Stomach (tissue), 9 donors: ENCODE measurements around the gene TMEM158. TPM values are rescaled to one million over a fixed set of nuclear protein-coding genes. Genes with fewer than 3 reads are reported as not detected.

Experiments
- DNase-seq, 2 donors: peaks; one replicate each; pipeline versions ENCODE4 v3.0.0 to v3.0.0-alpha.2; 2013 to 2019
- H3K27ac ChIP-seq, 5 donors: fragments of 200-600 bp in 4 of 5; sonication (generic) in 4 of 5; one replicate each; pipeline ENCODE4 v1.5.1; 2013 to 2019; ENCODE audit warnings: mild to moderate bottlenecking in 1 of 5, moderate library complexity in 1 of 5
- H3K27me3 ChIP-seq, 3 donors: fragments of 200-600 bp; sonication (generic); one replicate each; pipeline ENCODE4 v1.5.1; 2017 to 2019; ENCODE audit warnings: mixed run types in 1 of 3
- H3K36me3 ChIP-seq, 4 donors: fragments of 200-600 bp; sonication (generic); 1 replicate in 3 of 4; 2 replicates in 1 of 4; pipeline ENCODE4 v1.5.1; 2016 to 2019
- H3K4me1 ChIP-seq, 4 donors: fragments of 200-600 bp; sonication (generic); one replicate each; pipeline ENCODE4 v1.5.1; 2016 to 2019
- H3K4me3 ChIP-seq, 4 donors: fragments of 200-600 bp; sonication (generic) in 3 of 4; one replicate each; pipeline ENCODE4 v1.5.1; 2016 to 2019; ENCODE audit warnings: mild to moderate bottlenecking in 1 of 4
- H3K9me3 ChIP-seq, 4 donors: fragments of 200-600 bp; sonication (generic); one replicate each; pipeline ENCODE4 v1.5.1; 2016 to 2019
- CTCF ChIP-seq, 7 experiments: fragments of 450-650 bp in 4 of 7; fragments of 200-600 bp in 3 of 7; sonication (generic) in 3 of 7; IDR thresholded peaks; one replicate each; pipeline ENCODE4 v1.5.1; 2016 to 2019; ENCODE audit warnings: antibody characterized with exemption in 7 of 7, control low read depth in 2 of 7, mild to moderate bottlenecking in 1 of 7
- EP300 ChIP-seq: sonication (generic); formaldehyde crosslinking; IDR thresholded peaks from one replicate; pipeline ENCODE4 v1.6.1; 2017; ENCODE audit warnings: antibody characterized with exemption
- POLR2A ChIP-seq, 4 donors: fragments of 450-650 bp; IDR thresholded peaks; one replicate each; pipeline ENCODE4 v1.6.1; 2016; ENCODE audit warnings: antibody characterized with exemption in 4 of 4, control low read depth in 2 of 4, mild to moderate bottlenecking in 1 of 4, moderate library complexity in 1 of 4
- POLR2AphosphoS5 ChIP-seq, 3 donors: sonication (generic); formaldehyde crosslinking; IDR thresholded peaks; one replicate each; pipeline ENCODE4 v1.6.1; 2016; ENCODE audit warnings: antibody characterized with exemption in 3 of 3
- WGBS, 5 donors: extraction: QIAGEN DNeasy Blood & Tissue Kit in 3 of 5; methylation state at CpG; one replicate each; pipeline versions ENCODE4 v1.1.5 to v1.1.7; 2013 to 2018; 5-methylcytosine and 5-hydroxymethylcytosine counted together
- intact Hi-C: fragments of 100-400 bp; cut with DNase I; formaldehyde crosslinking; loops from one replicate; pipeline ENCODE4 v1.15.1; 2023; ENCODE audit warnings: low total_unique reads
- polyA plus RNA-seq, 3 donors: library from polyadenylated mRNA; stranded (reverse); fragments of 200-250 nt; gene quantifications; one replicate each; pipeline ENCODE4 v1.2.3, GENCODE V29; 2013
- total RNA-seq, 5 donors: library from RNA; depleted of rRNA; stranded (reverse); fragments of >200 nt; gene quantifications; one replicate each; pipeline versions ENCODE4 v1.1.0 to v1.2.3, GENCODE V29; 2014 to 2016
- donor health status: healthy with polysubstance abuse.
- donor health status: Bipolar disorder and iron deficiency.
- donor health status: healthy.

TMEM158 gene
- total and polyA plus RNA-seq, 8 donors: 0.46 to 5.5 (median 2.0) TPM; not detected in 2

GRCh38 chr3:45225465-45226205 is 452 bp downstream of the TMEM158 start:
- Histone ChIP-seq H3K27me3 (peaks cover 0 to 75% (median 18%) of the 10 kb centered on the region in 3 donors), H3K9me3 (no peaks in the 10 kb centered on the region), H3K4me1 (peaks cover 13 to 23% (median 18%) of the 10 kb centered on the region in 4 donors), H3K36me3 (no peaks in the 10 kb centered on the region), H3K27ac (peak overlapping the region in 2 of 5 donors; percentile 51 to 59), H3K4me3 (peak overlapping the region; percentile 52 to 82 (median 58))
- intact Hi-C loops: no loop called here
- TF ChIP-seq CTCF (IDR thresholded peaks at IDR 0.05) (no peak), POLR2AphosphoS5 (IDR thresholded peaks at IDR 0.05) (no peak), EP300 (no peak), POLR2A (IDR thresholded peaks at IDR 0.05) (no peak)
- 0 to 1% (median 1%) methylated on average over 26 to 131 of the region's 131 CpGs for WGBS, 5 donors
- peak in 1 of 2 donors; percentile 65 for DNase-seq

GRCh38 chr3:45224824-45225464 is 1.1 kb downstream of the TMEM158 start:
- H3K4me1 ChIP-seq: peaks cover 13 to 23% (median 18%) of the 10 kb centered on the region in 4 donors
- H3K27ac ChIP-seq: peak overlapping the region in 1 of 5 donors; percentile 26
- TF ChIP-seq EP300 (no peak), POLR2A (IDR thresholded peaks at IDR 0.05) (no peak), CTCF (IDR thresholded peaks at IDR 0.05) (peak in 3 of 7 experiments; percentile 22 to 45 (median 29)), POLR2AphosphoS5 (IDR thresholded peaks at IDR 0.05) (peak in 1 of 3 donors; percentile 26)
- intact Hi-C loops: no loop called here
- H3K9me3 ChIP-seq: no peaks in the 10 kb centered on the region
- peaks cover 0 to 71% (median 18%) of the 10 kb centered on the region in 3 donors for H3K27me3 ChIP-seq
- peak overlapping the region; percentile 52 to 82 (median 58) for H3K4me3 ChIP-seq
- no peaks in the 10 kb centered on the region for H3K36me3 ChIP-seq
- peak; percentile 73 to 89 for DNase-seq
- 1 to 3% (median 2%) methylated on average over 25 to 62 of the region's 62 CpGs for WGBS, 5 donors

- H3K36me3 ChIP-seq: no peaks in the 10 kb centered on the region
- 29 to 46% (median 33%) methylated on average over 9 of the region's 9 CpGs for WGBS, 5 donors
- H3K27me3 ChIP-seq: peaks cover 0 to 62% (median 14%) of the 10 kb centered on the region in 3 donors
- H3K27ac ChIP-seq: no peak overlapping the region
- H3K4me1 ChIP-seq: peaks cover 13 to 23% (median 18%) of the 10 kb centered on the region in 4 donors
- no peak for TF ChIP-seq EP300
- TF ChIP-seq POLR2AphosphoS5 (IDR thresholded peaks at IDR 0.05): no peak
- no peak for TF ChIP-seq CTCF (IDR thresholded peaks at IDR 0.05)
- TF ChIP-seq POLR2A (IDR thresholded peaks at IDR 0.05): no peak
- no peak for DNase-seq
- no peaks in the 10 kb centered on the region for H3K9me3 ChIP-seq
- intact Hi-C loops: no loop called here
- peak overlapping the region in 3 of 4 donors; percentile 56 to 82 (median 59) for H3K4me3 ChIP-seq
Observed at GRCh38 chr3:45223889-45224727, 2.0 kb downstream of the TMEM158 start.

- no peak overlapping the region for H3K4me3 ChIP-seq
- intact Hi-C loops: loop anchor here (10.0 kb wide), 1 partner anchor 275 kb away; no protein-coding TSS in a partner anchor
- 94 to 96% (median 94%) methylated on average over 8 of the region's 8 CpGs for WGBS, 5 donors
- no peak for DNase-seq
- H3K4me1 ChIP-seq: peaks cover under 1 to 9% (median 4%) of the 10 kb centered on the region in 4 donors
- H3K27ac ChIP-seq: no peak overlapping the region
- H3K9me3 ChIP-seq: no peaks in the 10 kb centered on the region
- peaks cover 0 to 32% (median 3%) of the 10 kb centered on the region in 3 donors for H3K27me3 ChIP-seq
- H3K36me3 ChIP-seq: no peaks in the 10 kb centered on the region
- TF ChIP-seq POLR2AphosphoS5 (IDR thresholded peaks at IDR 0.05) (no peak), CTCF (IDR thresholded peaks at IDR 0.05) (no peak), EP300 (no peak), POLR2A (IDR thresholded peaks at IDR 0.05) (no peak)
Observed at GRCh38 chr3:45219694-45220093, 6.4 kb downstream of the TMEM158 start.
